IMR-90 (cell line): ENCODE results near the gene RRP15. TPM values are rescaled to one million over a fixed set of nuclear protein-coding genes. Genes with fewer than 3 reads are reported as not detected.

Experiments
- ATAC-seq: fragments of 200-7000 bp; cut with Tn5 transposase; 2 replicates; pipeline ENCODE4 v1.9.1; 2020; ENCODE audit warnings: low read depth, mild to moderate bottlenecking, moderate library complexity
- BruUV-seq: library from RNA; stranded (reverse); fragments of 400-500 nt; replicated peaks from 2 replicates; lab custom pipeline; 2021; lab: Mats Ljungman, UMichigan
- CTCF ChIA-PET: fragments of 300-600 bp; formaldehyde crosslinking; extraction: SDS; loops from one replicate; lab custom pipeline; 2021; ENCODE audit warnings: antibody characterized with exemption; lab: Yijun Ruan, JAX
- POLR2A ChIA-PET: fragments of 300-600 bp; sonication (Branson Sonifier 250); formaldehyde crosslinking; loops from one replicate; lab custom pipeline; 2022; ENCODE audit warnings: antibody characterized with exemption; ENCODE audit not compliant: unreplicated experiment; lab: Charles Lee
- DNase-seq: peaks from one replicate; pipeline ENCODE4 v3.0.0; 2013
- H2AFZ ChIP-seq: replicated peaks from 2 replicates; pipeline ENCODE3; 2013; ENCODE audit warnings: low read length, mild to moderate bottlenecking; ENCODE audit not compliant: poor library complexity
- H2AK5ac ChIP-seq: 2 replicates; pipeline ENCODE4 v1.6.1; 2013; ENCODE audit warnings: low read depth, low read length, inconsistent platforms
- H2AK9ac ChIP-seq: replicated peaks from 2 replicates; pipeline ENCODE3; 2013; ENCODE audit warnings: mild to moderate bottlenecking, low read depth, low read length, moderate library complexity; ENCODE audit not compliant: poor library complexity
- H2BK120ac ChIP-seq: 2 replicates; pipeline ENCODE4 v1.6.1; 2013; ENCODE audit warnings: low read depth, low read length, inconsistent platforms
- H2BK15ac ChIP-seq: 3 replicates; pipeline ENCODE4 v1.6.1; 2013; ENCODE audit warnings: low read depth, low read length, inconsistent platforms
- H2BK20ac ChIP-seq: 2 replicates; pipeline ENCODE4 v1.6.1; 2013; ENCODE audit warnings: low read depth, mild to moderate bottlenecking, inconsistent platforms, low read length, moderate library complexity
- H2BK5ac ChIP-seq: 2 replicates; pipeline ENCODE4 v1.6.1; 2013; ENCODE audit warnings: mild to moderate bottlenecking, low read depth, low read length, inconsistent platforms; ENCODE audit not compliant: poor library complexity, severe bottlenecking
- H3K14ac ChIP-seq: replicated peaks from 2 replicates; pipeline ENCODE4 v1.6.1; 2013; ENCODE audit warnings: low read depth, low read length, inconsistent platforms
- H3K18ac ChIP-seq: 2 replicates; pipeline ENCODE4 v1.6.1; 2013; ENCODE audit warnings: low read depth, low read length, control low read depth
- H3K23ac ChIP-seq: 2 replicates; pipeline ENCODE4 v1.6.1; 2013; ENCODE audit warnings: low read depth, low read length, inconsistent platforms
- H3K27ac ChIP-seq: 2 replicates; pipeline ENCODE4 v1.5.1; 2013; ENCODE audit warnings: mild to moderate bottlenecking, control low read depth, low read length; ENCODE audit not compliant: insufficient read depth
- H3K27me3 ChIP-seq: 2 replicates; pipeline ENCODE4 v1.6.1; 2013; ENCODE audit warnings: low read length; ENCODE audit not compliant: control insufficient read depth, insufficient read depth
- H3K36me3 ChIP-seq: 2 replicates; pipeline ENCODE4 v1.6.1; 2013; ENCODE audit warnings: low read length, mixed read lengths; ENCODE audit not compliant: control insufficient read depth, insufficient read depth
- H3K4ac ChIP-seq: 2 replicates; pipeline ENCODE4 v1.6.1; 2013; ENCODE audit warnings: low read depth, low read length, inconsistent platforms
- H3K4me1 ChIP-seq: 2 replicates; pipeline ENCODE4 v1.6.1; 2013; ENCODE audit warnings: low read length, mixed read lengths; ENCODE audit not compliant: control insufficient read depth, insufficient read depth
- H3K4me2 ChIP-seq: 2 replicates; pipeline ENCODE4 v1.6.1; 2013; ENCODE audit warnings: low read depth, mild to moderate bottlenecking, control low read depth, low read length, moderate library complexity
- H3K4me3 ChIP-seq: 2 replicates; pipeline ENCODE4 v1.5.1; 2013; ENCODE audit warnings: low read depth, mild to moderate bottlenecking, control low read depth, low read length, moderate library complexity; ENCODE audit not compliant: insufficient read depth
- H3K56ac ChIP-seq: 2 replicates; pipeline ENCODE4 v1.6.1; 2013; ENCODE audit warnings: low read length, inconsistent platforms; ENCODE audit not compliant: insufficient read depth; ENCODE audit errors: extremely low read depth
- H3K79me1 ChIP-seq, 2 experiments: 2 replicates each; pipeline ENCODE4 v1.6.1; 2013; ENCODE audit warnings: low read length in 2 of 2, inconsistent platforms in 1 of 2, low read depth in 1 of 2
- H3K9ac ChIP-seq: 2 replicates; pipeline ENCODE4 v1.6.1; 2013; ENCODE audit warnings: low read depth, low read length, control low read depth
- H3K9me1 ChIP-seq: 2 replicates; pipeline ENCODE4 v1.6.1; 2013; ENCODE audit warnings: low read length, inconsistent platforms; ENCODE audit not compliant: insufficient read depth
- H3K9me3 ChIP-seq: 2 replicates; pipeline ENCODE4 v1.6.1; 2013; ENCODE audit warnings: low read length; ENCODE audit not compliant: control insufficient read depth, insufficient read depth
- H4K20me1 ChIP-seq: 2 replicates; pipeline ENCODE4 v1.6.1; 2013; ENCODE audit warnings: low read length, inconsistent platforms; ENCODE audit not compliant: insufficient read depth
- H4K5ac ChIP-seq: 2 replicates; pipeline ENCODE4 v1.6.1; 2013; ENCODE audit warnings: mild to moderate bottlenecking, low read depth, low read length, control low read depth
- H4K8ac ChIP-seq, 2 experiments: 2 replicates each; pipeline ENCODE4 v1.6.1; 2013; ENCODE audit warnings: low read depth in 2 of 2, low read length in 2 of 2, control low read depth in 1 of 2, inconsistent platforms in 1 of 2
- H4K91ac ChIP-seq: 2 replicates; pipeline ENCODE4 v1.6.1; 2013; ENCODE audit warnings: low read depth, low read length, inconsistent platforms; ENCODE audit not compliant: insufficient read depth
- BHLHE40 ChIP-seq: fragments of 150-350 bp; IDR thresholded peaks from 2 replicates; pipeline ENCODE4 v1.6.1; 2016; ENCODE audit warnings: mild to moderate bottlenecking, low read depth, low read length
- CHD1 ChIP-seq: IDR thresholded peaks from 2 replicates; pipeline ENCODE4 v1.6.1; 2012; ENCODE audit warnings: low read depth, low read length, improper control_type of control experiment
- MAFK ChIP-seq: IDR thresholded peaks from 2 replicates; pipeline ENCODE4 v1.6.1; 2012; ENCODE audit warnings: low read depth, low read length, improper control_type of control experiment
- NFE2L2 ChIP-seq: fragments of 150-350 bp; IDR thresholded peaks from 2 replicates; pipeline ENCODE4 v1.6.1; 2016; ENCODE audit warnings: low read depth, mild to moderate bottlenecking, low read length
- RFX5 ChIP-seq: IDR thresholded peaks from 2 replicates; pipeline ENCODE4 v1.8.0; 2012; ENCODE audit warnings: low read depth, mild to moderate bottlenecking, low read length, moderate library complexity
- WGBS, 2 experiments: methylation state at CpG; one replicate each; pipeline versions ENCODE4 v1.1.5 to v1.1.7; 2013; ENCODE audit warnings: missing lambda C conversion rate in 2 of 2; ENCODE audit not compliant: insufficient read length in 1 of 2; ENCODE audit errors: extremely low coverage in 2 of 2; 5-methylcytosine and 5-hydroxymethylcytosine counted together
- dilution Hi-C: fragments of 300-500 bp; cut with HindIII; formaldehyde crosslinking; loops from one replicate; pipeline ENCODE4 v1.14.3; 2018; ENCODE audit warnings: low sequenced_read_pairs; ENCODE audit not compliant: unreplicated experiment
- in situ Hi-C: fragments of 300-500 bp; cut with MboI; formaldehyde crosslinking; loops from 3 replicates; pipeline ENCODE4 v1.14.3; 2019; ENCODE audit warnings: low sequenced_read_pairs, inconsistent platforms, mixed read lengths
- intact Hi-C: fragments of 100-400 bp; cut with micrococcal nuclease; formaldehyde crosslinking; loops from 2 replicates; pipeline ENCODE4 v1.10.0; 2022
- polyA plus RNA-seq, 3 experiments: library from polyadenylated mRNA; depleted of rRNA; stranded (reverse); fragments of >200 nt; gene quantifications; 2 replicates each; pipeline ENCODE4 v1.2.3, GENCODE V29; 2012; ENCODE audit warnings: low replicate concordance in 1 of 3
- total RNA-seq: library from RNA; depleted of rRNA; stranded (reverse); fragments of >200 nt; gene quantifications from 2 replicates; pipeline ENCODE4 v1.2.3, GENCODE V29; 2012

Gene RRP15
- total and polyA plus RNA-seq, 2 of the 4 experiments (the other 2 are of a cell fraction): 3.1 to 4.1 TPM

- TF ChIP-seq CHD1: no peak
- TF ChIP-seq MAFK: no peak
- TF ChIP-seq BHLHE40: no peak
- TF ChIP-seq RFX5: no peak
These were observed 82.0 kb downstream of the RRP15 start (continued) for GRCh38 chr1:218367118-218367517.

- Histone ChIP-seq H3K9ac (no peak overlapping the region), H2BK20ac (peak overlapping the region; percentile 52; the same call in 1 of the 2 replicates), H2AFZ (no peak overlapping the region), H3K23ac (no peak overlapping the region), H3K18ac (no peak overlapping the region), H3K4me1 (peaks cover 42% of the 10 kb centered on the region), H4K91ac (no peak overlapping the region), H3K14ac (0 out of 2 replicates have a peak overlapping the region, but pooled peaks have one; percentile 28), H2AK9ac (no peak overlapping the region), H3K4ac (no peak overlapping the region), H4K5ac (peak overlapping the region; percentile 21; the same call in 1 of the 2 replicates), H3K79me1 (peaks cover 19 to 21% of the 10 kb centered on the region in 2 experiments; a peak in 3 of 4 replicates), H3K27ac (no peak overlapping the region), H4K8ac (no peak overlapping the region), H3K4me3 (no peak overlapping the region), H3K36me3 (0 out of 2 replicates have a peak, but pooled peaks cover 1% of the 10 kb centered on the region), H3K9me3 (no peaks in the 10 kb centered on the region), H4K20me1 (peaks cover 4% of the 10 kb centered on the region), H3K4me2 (no peak overlapping the region), H2BK15ac (no peak overlapping the region), H3K9me1 (peaks cover 27% of the 10 kb centered on the region), H2BK120ac (no peak overlapping the region), H3K56ac (no peak overlapping the region), H2AK5ac (no peak overlapping the region), H2BK5ac (no peak overlapping the region), H3K27me3 (no peaks in the 10 kb centered on the region)
- 100% methylated on average over 1 of the region's 7 CpGs; no CpG with 5 or more reads in 1 of the 2 experiments for WGBS, 2 experiments
- no peak for TF ChIP-seq CHD1
- TF ChIP-seq BHLHE40: no peak
- no peak for TF ChIP-seq NFE2L2
- DNase-seq (no peak), ATAC-seq (no peak)
- in situ Hi-C loops: no loop called here
- ChIA-PET POLR2A (no interaction called here), CTCF (no interaction called here)
- intact Hi-C loops: no loop called here
- dilution Hi-C loops: no loop called here
- no TSS peak for BruUV-seq
These were observed 83.6 kb downstream of the RRP15 start for GRCh38 chr1:218368686-218369085.
